ENCODE measurements around the gene CDAN1.

- TF ChIP-seq CTCF (IDR thresholded peaks at IDR 0.05; ENCODE audit: extremely low read depth in 1 of 2, insufficient read depth in 1 of 2, low read depth in 1 of 2, low read length in 2 of 2) (no peak), JUN (IDR thresholded peaks at IDR 0.05; ENCODE audit: borderline replicate concordance, insufficient read depth, insufficient read length, low read depth) (no peak), POLR2AphosphoS5 (IDR thresholded peaks at IDR 0.05; ENCODE audit: insufficient read depth, low read depth, low read length) (no peak)
Measured at GRCh38 chr15:42691308-42691707, 45.6 kb downstream of the CDAN1 start.
